Cardiac muscle cell (in vitro differentiated cells and primary cell): ENCODE results near the gene AHSG. TPM values are rescaled to one million over a fixed set of nuclear protein-coding genes. Genes with fewer than 3 reads are reported as not detected.

Source experiments
- DNase-seq, 2 donors: peaks; one replicate each; pipeline versions ENCODE4 v3.0.0 to v3.0.0-alpha.2; 2010 to 2017; ENCODE audit warnings: low read depth in 1 of 2, low spot score in 1 of 2
- H3K27ac ChIP-seq: fragments of 200-600 bp; sonication (generic); 2 replicates; pipeline ENCODE4 v1.5.1; 2016
- H3K27me3 ChIP-seq: fragments of 200-600 bp; sonication (generic); 2 replicates; pipeline ENCODE4 v1.6.0; 2016; ENCODE audit warnings: control low read depth
- H3K36me3 ChIP-seq: fragments of 200-600 bp; sonication (generic); 2 replicates; pipeline ENCODE4 v1.5.1; 2016; ENCODE audit warnings: control low read depth
- H3K4me1 ChIP-seq: fragments of 200-600 bp; sonication (generic); 2 replicates; pipeline ENCODE4 v1.8.1; 2017; ENCODE audit warnings: low read depth, mild to moderate bottlenecking, mixed run types
- H3K4me3 ChIP-seq: fragments of 200-600 bp; sonication (generic); 2 replicates; pipeline ENCODE4 v1.5.1; 2016; ENCODE audit warnings: mild to moderate bottlenecking
- H3K9me3 ChIP-seq: fragments of 200-600 bp; sonication (generic); 2 replicates; pipeline ENCODE4 v1.5.1; 2017; ENCODE audit warnings: low read depth, mild to moderate bottlenecking, control low read depth
- CTCF ChIP-seq: IDR thresholded peaks from 2 replicates; pipeline ENCODE4 v1.5.1; 2012; ENCODE audit warnings: low read depth, mild to moderate bottlenecking, low read length
- polyA plus RNA-seq: library from polyadenylated mRNA; unstranded; fragments of >200 nt; fragmentation: Nextera tagmentation; extraction: Ambion mirVana; gene quantifications from 2 replicates; pipeline ENCODE4 v1.2.1, GENCODE V29; 2016
- total RNA-seq: library from RNA; depleted of rRNA; stranded (reverse); fragments of >200 nt; gene quantifications from 2 replicates; pipeline ENCODE4 v1.2.3, GENCODE V29; 2016

The AHSG gene
- total and polyA plus RNA-seq, 2 experiments from 2014 or later, result 0.59 TPM; not detected in 1

DNA sequence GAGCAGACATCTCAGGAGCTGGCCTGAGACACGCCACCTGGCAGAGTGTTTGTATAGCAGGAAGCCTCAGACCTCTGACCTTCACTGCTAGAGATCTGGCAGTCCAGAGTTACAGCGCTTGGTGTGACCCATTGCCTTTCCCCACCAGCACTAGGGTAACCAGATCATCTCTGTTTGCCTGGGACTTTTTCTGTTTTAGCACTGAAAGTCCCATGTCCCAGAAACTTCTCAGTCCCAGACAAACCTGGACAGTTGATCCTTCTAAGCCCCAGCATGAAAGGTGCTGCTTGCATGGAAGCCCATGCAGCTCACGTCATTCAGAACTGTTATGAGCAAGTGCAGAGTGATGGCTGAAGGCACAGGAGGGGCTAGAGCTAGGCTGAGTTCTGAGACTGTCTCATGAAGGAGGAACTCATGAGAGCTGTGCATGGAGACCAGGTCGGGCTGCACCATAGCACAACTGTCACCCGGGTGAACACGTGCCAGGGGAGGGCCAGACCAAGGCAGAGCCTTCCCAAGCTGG lies 18.2 kb upstream of the AHSG start:
- no peaks in the 10 kb centered on the region for H3K9me3 ChIP-seq
- H3K36me3 ChIP-seq, result no peaks in the 10 kb centered on the region
- H3K27me3 ChIP-seq, result no peaks in the 10 kb centered on the region
- H3K27ac ChIP-seq, result no peak overlapping the region
- DNase-seq, result no peak
- TF ChIP-seq CTCF, result no peak
- no peaks in the 10 kb centered on the region for H3K4me1 ChIP-seq
- H3K4me3 ChIP-seq, result no peak overlapping the region

GRCh38 chr3:186596568-186597287 lies 16.1 kb upstream of the AHSG start:
- H3K4me3 ChIP-seq, result no peak overlapping the region
- H3K27me3 ChIP-seq, result peaks cover 4% of the 10 kb centered on the region
- no peak overlapping the region for H3K27ac ChIP-seq
- no peaks in the 10 kb centered on the region for H3K36me3 ChIP-seq
- DNase-seq, result peak in 1 of 2 donors; percentile 57
- no peaks in the 10 kb centered on the region for H3K9me3 ChIP-seq
- TF ChIP-seq CTCF, result no peak
- H3K4me1 ChIP-seq, result no peaks in the 10 kb centered on the region

GRCh38 chr3:186598108-186598784 lies 14.6 kb upstream of the AHSG start:
- peak; percentile 36 to 82 for DNase-seq
- Histone ChIP-seq H3K4me3 (no peak overlapping the region), H3K27me3 (peaks cover 4% of the 10 kb centered on the region), H3K36me3 (no peaks in the 10 kb centered on the region), H3K4me1 (no peaks in the 10 kb centered on the region), H3K27ac (no peak overlapping the region), H3K9me3 (no peaks in the 10 kb centered on the region)
- TF ChIP-seq CTCF, result no peak

DNA sequence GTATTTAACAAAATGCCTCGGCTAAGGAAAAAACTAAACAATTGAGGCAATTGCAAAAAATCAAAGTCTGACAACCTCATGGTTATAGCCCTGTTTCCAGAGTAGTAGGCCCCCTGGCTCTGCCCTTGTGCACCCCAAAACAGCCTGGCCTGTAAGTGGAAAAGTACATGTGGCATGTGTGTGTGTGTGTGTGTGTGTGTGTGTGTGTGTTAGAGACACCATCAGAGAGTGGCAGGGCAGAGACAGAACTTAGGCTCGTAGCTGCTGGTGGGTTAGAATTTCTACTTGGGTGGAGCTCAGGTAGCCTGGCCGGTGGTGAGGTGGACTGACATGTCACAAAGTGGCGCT lies 14.1 kb upstream of the AHSG start:
- H3K27ac ChIP-seq, result no peak overlapping the region
- no peak overlapping the region for H3K4me3 ChIP-seq
- no peaks in the 10 kb centered on the region for H3K4me1 ChIP-seq
- TF ChIP-seq CTCF, result no peak
- H3K27me3 ChIP-seq, result peaks cover 4% of the 10 kb centered on the region
- H3K9me3 ChIP-seq, result no peaks in the 10 kb centered on the region
- no peaks in the 10 kb centered on the region for H3K36me3 ChIP-seq
- DNase-seq, result no peak

DNA sequence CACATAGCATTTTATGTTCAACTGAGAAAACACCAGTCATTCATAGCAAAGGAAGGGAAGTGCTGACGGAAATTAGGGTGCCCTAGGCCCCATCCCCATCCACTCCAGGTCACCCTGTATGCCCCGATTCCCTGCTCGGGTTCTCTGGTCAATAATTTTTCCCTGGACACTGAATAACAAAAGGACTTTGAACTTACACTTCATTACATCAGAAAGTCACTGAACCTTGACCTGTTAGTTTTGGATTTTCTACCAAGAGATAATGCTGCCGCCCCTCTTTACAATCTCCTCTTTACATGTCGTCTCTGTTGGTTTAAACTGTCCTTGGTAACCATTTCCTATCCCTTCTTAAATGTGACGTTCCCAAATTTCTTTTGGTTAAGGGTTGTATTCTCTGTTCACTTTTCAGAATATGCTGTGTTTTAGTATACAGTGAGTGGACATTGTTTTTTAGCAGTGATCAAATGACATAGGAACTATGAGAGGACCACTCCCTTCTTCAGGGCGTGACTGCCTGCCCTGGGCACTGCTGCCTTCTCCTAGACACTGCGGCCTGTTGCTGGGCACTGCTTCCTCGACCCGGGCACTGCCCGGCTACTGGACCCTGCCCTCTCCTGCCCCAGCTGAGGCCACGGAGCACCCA lies 13.6 kb upstream of the AHSG start:
- H3K36me3 ChIP-seq, result no peaks in the 10 kb centered on the region
- no peaks in the 10 kb centered on the region for H3K4me1 ChIP-seq
- no peak overlapping the region for H3K4me3 ChIP-seq
- H3K27me3 ChIP-seq, result peaks cover 4% of the 10 kb centered on the region
- DNase-seq, result no peak
- H3K27ac ChIP-seq, result no peak overlapping the region
- no peak for TF ChIP-seq CTCF
- no peaks in the 10 kb centered on the region for H3K9me3 ChIP-seq
